Tibial nerve (tissue), 4 donors: Measurements from ENCODE around the gene TAX1BP1.

Source experiments
- EP300 ChIP-seq, 2 donors: sonication (generic); formaldehyde crosslinking; IDR thresholded peaks; one replicate each; pipeline ENCODE4 v1.6.1; 2017; ENCODE audit warnings: antibody characterized with exemption in 2 of 2, mild to moderate bottlenecking in 1 of 2
- TF ChIP-seq, protein P1 (sequence below), 5 experiments: fragments of 200-600 bp in 3 of 5; fragments of 450-650 bp in 2 of 5; sonication (generic) in 3 of 5; IDR thresholded peaks; one replicate each; pipeline ENCODE4 v1.5.1; 2016 to 2019; ENCODE audit warnings: antibody characterized with exemption in 5 of 5, mild to moderate bottlenecking in 3 of 5, moderate library complexity in 2 of 5

DNA sequence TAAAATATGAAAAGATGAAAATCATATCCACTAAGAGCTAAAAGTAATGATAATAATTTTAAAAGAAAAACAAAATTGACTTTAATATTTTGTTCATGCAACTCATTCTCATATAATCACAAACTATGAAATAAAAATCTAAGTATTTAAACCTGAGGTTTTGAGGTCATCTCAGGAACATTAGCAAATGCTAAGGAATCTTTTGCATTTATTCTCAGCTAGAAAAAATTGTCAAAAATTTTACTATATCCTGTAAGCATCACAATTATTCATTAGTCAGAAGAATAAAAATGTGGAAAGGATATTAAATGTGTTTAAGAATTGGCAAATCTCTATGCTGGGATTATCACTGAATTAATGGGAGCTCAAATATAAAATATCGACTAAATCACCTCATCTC, 36.8 kb upstream of the TAX1BP1 start:
- TF ChIP-seq, protein P1, sequence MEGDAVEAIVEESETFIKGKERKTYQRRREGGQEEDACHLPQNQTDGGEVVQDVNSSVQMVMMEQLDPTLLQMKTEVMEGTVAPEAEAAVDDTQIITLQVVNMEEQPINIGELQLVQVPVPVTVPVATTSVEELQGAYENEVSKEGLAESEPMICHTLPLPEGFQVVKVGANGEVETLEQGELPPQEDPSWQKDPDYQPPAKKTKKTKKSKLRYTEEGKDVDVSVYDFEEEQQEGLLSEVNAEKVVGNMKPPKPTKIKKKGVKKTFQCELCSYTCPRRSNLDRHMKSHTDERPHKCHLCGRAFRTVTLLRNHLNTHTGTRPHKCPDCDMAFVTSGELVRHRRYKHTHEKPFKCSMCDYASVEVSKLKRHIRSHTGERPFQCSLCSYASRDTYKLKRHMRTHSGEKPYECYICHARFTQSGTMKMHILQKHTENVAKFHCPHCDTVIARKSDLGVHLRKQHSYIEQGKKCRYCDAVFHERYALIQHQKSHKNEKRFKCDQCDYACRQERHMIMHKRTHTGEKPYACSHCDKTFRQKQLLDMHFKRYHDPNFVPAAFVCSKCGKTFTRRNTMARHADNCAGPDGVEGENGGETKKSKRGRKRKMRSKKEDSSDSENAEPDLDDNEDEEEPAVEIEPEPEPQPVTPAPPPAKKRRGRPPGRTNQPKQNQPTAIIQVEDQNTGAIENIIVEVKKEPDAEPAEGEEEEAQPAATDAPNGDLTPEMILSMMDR (IDR thresholded peaks at IDR 0.05): no peak
- TF ChIP-seq EP300 (IDR thresholded peaks at IDR 0.05): no peak
